Activated CD4-positive, alpha-beta T cell treated with anti-CD3 and anti-CD28 coated beads for 36 hours (primary cell): Measurements from ENCODE around the gene ROR2. TPM values are rescaled to one million over a fixed set of nuclear protein-coding genes. Genes with fewer than 3 reads are reported as not detected.

Experiments
- ATAC-seq: fragments of 200-7000 bp; cut with Tn5 transposase; one replicate; pipeline ENCODE4 v1.10.0; 2021; ENCODE audit warnings: mild to moderate bottlenecking, moderate library complexity
- CTCF ChIA-PET: fragments of 350-600 bp; sonication (Branson Sonifier 250); formaldehyde crosslinking; loops from one replicate; lab custom pipeline; 2021; ENCODE audit warnings: antibody characterized with exemption; lab: Charles Lee
- POLR2A ChIA-PET: fragments of 350-600 bp; sonication (Branson Sonifier 250); formaldehyde crosslinking; loops from one replicate; lab custom pipeline; 2021; ENCODE audit warnings: antibody characterized with exemption, inconsistent platforms; lab: Charles Lee
- DNase-seq: peaks from one replicate; pipeline ENCODE4 v3.0.0-alpha.2; 2020
- H3K27ac Mint-ChIP-seq: one replicate; pipeline ENCODE4 v1.8.0; 2021; ENCODE audit warnings: mixed read lengths
- H3K27me3 Mint-ChIP-seq: one replicate; pipeline ENCODE4 v1.8.0; 2021; ENCODE audit warnings: mixed read lengths
- H3K36me3 Mint-ChIP-seq: one replicate; pipeline ENCODE4 v1.8.0; 2021; ENCODE audit warnings: low read depth, mixed read lengths
- H3K4me1 Mint-ChIP-seq: one replicate; pipeline ENCODE4 v1.8.0; 2021; ENCODE audit warnings: mixed read lengths
- H3K4me3 Mint-ChIP-seq: one replicate; pipeline ENCODE4 v1.8.0; 2021; ENCODE audit warnings: mild to moderate bottlenecking, moderate library complexity, mixed read lengths
- H3K9me3 Mint-ChIP-seq: one replicate; pipeline ENCODE4 v1.8.0; 2021; ENCODE audit warnings: low read depth, mixed read lengths
- intact Hi-C, 2 experiments: fragments of 100-400 bp; cut with DNase I in 1 of 2; cut with micrococcal nuclease in 1 of 2; formaldehyde crosslinking; loops; one replicate each; pipeline versions ENCODE4 v1.14.2 to v1.15.1; 2022 to 2024; cut with DNase I, micrococcal nuclease
- total RNA-seq, 2 experiments: library from RNA; stranded (reverse); gene quantifications; one replicate each; pipeline ENCODE4 v1.2.3, GENCODE V29; 2021

The ROR2 gene
- total RNA-seq, 2 experiments from 2014 or later: not detected

GRCh38 chr9:91907484-91908292, 42.3 kb downstream of the ROR2 start:
- Mint-ChIP-seq H3K4me1 (peaks cover 7% of the 10 kb centered on the region), H3K9me3 (no peaks in the 10 kb centered on the region), H3K27ac (no peak overlapping the region), H3K27me3 (no peaks in the 10 kb centered on the region), H3K36me3 (no peaks in the 10 kb centered on the region), H3K4me3 (no peak overlapping the region)
- ATAC-seq (no peak), DNase-seq (no peak)
- CTCF ChIA-PET: interaction anchor here (0.7 kb wide), 2 partner anchors 38 to 174 kb away, joined by 3 to 4 read pairs; no protein-coding TSS in a partner anchor
- intact Hi-C loops: no loop called here
- POLR2A ChIA-PET: no interaction called here

- Mint-ChIP-seq H3K4me1 (peaks cover 7% of the 10 kb centered on the region), H3K9me3 (no peaks in the 10 kb centered on the region), H3K4me3 (no peak overlapping the region), H3K27me3 (no peaks in the 10 kb centered on the region), H3K27ac (no peak overlapping the region), H3K36me3 (no peaks in the 10 kb centered on the region)
- DNase-seq (peak; percentile 65), ATAC-seq (peak; percentile 87)
- intact Hi-C loops: no loop called here
- ChIA-PET CTCF (no interaction called here), POLR2A (interaction anchor here (0.6 kb wide), 1 partner anchor 42 kb away, joined by 3 read pairs; no protein-coding TSS in a partner anchor)
Measured at GRCh38 chr9:91905991-91906469, 44.0 kb downstream of the ROR2 start.

- H3K36me3 Mint-ChIP-seq: no peaks in the 10 kb centered on the region
- no peaks in the 10 kb centered on the region for H3K9me3 Mint-ChIP-seq
- intact Hi-C loops: no loop called here
- no peak for DNase-seq
- no peak overlapping the region for H3K27ac Mint-ChIP-seq
- H3K27me3 Mint-ChIP-seq: no peaks in the 10 kb centered on the region
- H3K4me1 Mint-ChIP-seq: peaks cover 7% of the 10 kb centered on the region
- POLR2A ChIA-PET: no interaction called here
- CTCF ChIA-PET: no interaction called here
- ATAC-seq: no peak
- no peak overlapping the region for H3K4me3 Mint-ChIP-seq
Measured at GRCh38 chr9:91905237-91905650, 44.8 kb downstream of the ROR2 start.

DNA sequence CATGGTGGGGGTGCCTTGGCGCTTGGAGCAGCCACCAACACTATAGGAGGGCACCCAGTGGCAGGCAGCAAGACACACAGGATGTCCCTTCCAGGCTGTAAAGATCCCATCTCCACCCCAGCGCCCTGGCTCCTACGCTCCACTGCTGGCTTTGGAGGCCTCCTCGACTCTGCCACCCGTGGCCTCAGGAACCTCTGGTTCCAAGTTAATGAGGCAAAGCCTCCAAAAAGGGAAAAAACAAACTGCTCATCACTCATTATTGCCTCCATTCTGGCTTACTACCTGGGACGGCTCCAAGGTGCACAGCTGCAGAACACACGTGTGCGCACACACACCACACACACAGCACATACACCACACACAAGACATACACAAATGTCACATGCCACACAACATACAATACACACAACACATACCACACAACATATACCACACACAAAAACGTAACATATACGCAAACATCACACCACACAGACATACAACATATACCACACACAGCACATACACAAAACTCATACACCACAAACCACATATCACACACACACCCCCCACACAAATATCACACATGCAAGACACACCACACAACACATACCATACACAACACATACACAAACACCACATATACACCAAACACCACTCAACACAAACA, 45.3 kb downstream of the ROR2 start:
- DNase-seq (no peak), ATAC-seq (no peak)
- CTCF ChIA-PET: no interaction called here
- Mint-ChIP-seq H3K36me3 (no peaks in the 10 kb centered on the region), H3K4me1 (peaks cover 7% of the 10 kb centered on the region), H3K4me3 (no peak overlapping the region), H3K27ac (no peak overlapping the region), H3K27me3 (peaks cover under 1% of the 10 kb centered on the region), H3K9me3 (no peaks in the 10 kb centered on the region)
- intact Hi-C loops: no loop called here
- POLR2A ChIA-PET: no interaction called here

GRCh38 chr9:91903126-91903911, 46.7 kb downstream of the ROR2 start:
- Mint-ChIP-seq H3K4me1 (peaks cover 6% of the 10 kb centered on the region), H3K36me3 (no peaks in the 10 kb centered on the region), H3K4me3 (no peak overlapping the region), H3K9me3 (no peaks in the 10 kb centered on the region), H3K27me3 (peaks cover 2% of the 10 kb centered on the region), H3K27ac (no peak overlapping the region)
- ATAC-seq (no peak), DNase-seq (no peak)
- CTCF ChIA-PET: no interaction called here
- intact Hi-C loops: no loop called here
- POLR2A ChIA-PET: no interaction called here

DNA sequence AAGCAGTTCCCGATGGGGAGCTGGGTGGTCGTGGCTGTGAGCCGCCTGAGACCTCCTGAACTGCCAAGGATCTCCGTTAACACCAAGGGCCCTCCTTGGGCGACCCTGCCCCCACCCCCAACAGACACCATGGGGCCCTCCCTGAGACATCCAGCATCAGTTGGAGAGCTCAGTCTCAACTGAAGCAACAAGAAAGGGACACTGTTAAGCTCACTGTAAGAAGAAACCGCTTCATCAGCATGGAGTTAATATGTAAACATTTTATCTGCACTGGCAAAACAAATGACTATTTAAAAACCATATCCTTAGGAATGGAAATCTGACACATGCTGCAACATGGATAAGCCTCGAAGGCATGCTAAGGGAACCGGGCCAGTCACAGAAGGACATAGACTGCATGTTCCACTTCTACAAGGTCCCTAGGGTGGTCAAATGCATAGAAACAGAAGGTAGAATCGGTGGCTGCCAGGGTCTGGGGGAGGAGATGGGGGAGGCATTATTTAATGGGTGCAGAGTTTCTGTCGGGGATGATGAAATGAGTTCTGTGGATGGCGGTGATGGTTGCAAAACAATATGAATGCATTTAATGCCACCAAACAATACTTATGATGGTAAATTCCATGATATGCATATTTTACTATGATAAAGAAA, 47.4 kb downstream of the ROR2 start:
- ChIA-PET POLR2A (no interaction called here), CTCF (no interaction called here)
- no peak overlapping the region for H3K27ac Mint-ChIP-seq
- intact Hi-C loops: no loop called here
- H3K4me3 Mint-ChIP-seq: no peak overlapping the region
- DNase-seq (no peak), ATAC-seq (no peak)
- H3K4me1 Mint-ChIP-seq: peaks cover 3% of the 10 kb centered on the region
- no peaks in the 10 kb centered on the region for H3K9me3 Mint-ChIP-seq
- peaks cover 2% of the 10 kb centered on the region for H3K27me3 Mint-ChIP-seq
- no peaks in the 10 kb centered on the region for H3K36me3 Mint-ChIP-seq

- ChIA-PET POLR2A (no interaction called here), CTCF (interaction anchor here (0.5 kb wide), 1 partner anchor 55 kb away, joined by 3 read pairs; no protein-coding TSS in a partner anchor)
- no peaks in the 10 kb centered on the region for H3K4me1 Mint-ChIP-seq
- peaks cover 11% of the 10 kb centered on the region for H3K27me3 Mint-ChIP-seq
- no peaks in the 10 kb centered on the region for H3K36me3 Mint-ChIP-seq
- H3K27ac Mint-ChIP-seq: no peak overlapping the region
- DNase-seq (no peak), ATAC-seq (no peak)
- no peaks in the 10 kb centered on the region for H3K9me3 Mint-ChIP-seq
- intact Hi-C loops: no loop called here
- H3K4me3 Mint-ChIP-seq: no peak overlapping the region
Measured at GRCh38 chr9:91900797-91901177, 49.2 kb downstream of the ROR2 start.

GRCh38 chr9:91900055-91900796, 49.8 kb downstream of the ROR2 start:
- H3K9me3 Mint-ChIP-seq: no peaks in the 10 kb centered on the region
- H3K36me3 Mint-ChIP-seq: no peaks in the 10 kb centered on the region
- H3K27ac Mint-ChIP-seq: no peak overlapping the region
- intact Hi-C loops: no loop called here
- ChIA-PET POLR2A (no interaction called here), CTCF (interaction anchor here (0.5 kb wide), 1 partner anchor 55 kb away, joined by 3 read pairs; no protein-coding TSS in a partner anchor)
- no peak overlapping the region for H3K4me3 Mint-ChIP-seq
- H3K4me1 Mint-ChIP-seq: no peaks in the 10 kb centered on the region
- DNase-seq (no peak), ATAC-seq (no peak)
- H3K27me3 Mint-ChIP-seq: peaks cover 11% of the 10 kb centered on the region

DNA sequence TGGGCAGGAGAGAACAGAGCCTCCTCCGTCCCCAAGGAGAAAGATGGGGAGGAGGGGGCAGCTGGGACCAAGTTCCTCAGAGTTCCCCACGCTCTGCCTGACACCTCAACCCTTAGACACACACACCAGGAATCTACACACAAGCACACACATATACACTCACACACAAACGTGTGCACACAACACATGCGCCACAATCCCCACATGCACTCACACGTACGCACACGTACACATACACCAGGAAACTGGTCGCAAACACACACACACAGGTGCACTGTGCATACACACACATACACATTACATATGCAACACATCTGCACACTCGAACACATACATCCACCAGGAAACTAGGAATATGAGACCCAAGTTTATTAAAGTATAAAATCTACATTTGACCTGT, 50.4 kb downstream of the ROR2 start:
- POLR2A ChIA-PET: no interaction called here
- H3K9me3 Mint-ChIP-seq: no peaks in the 10 kb centered on the region
- no peaks in the 10 kb centered on the region for H3K36me3 Mint-ChIP-seq
- peaks cover 15% of the 10 kb centered on the region for H3K27me3 Mint-ChIP-seq
- no peak overlapping the region for H3K27ac Mint-ChIP-seq
- CTCF ChIA-PET: no interaction called here
- no peak for ATAC-seq
- intact Hi-C loops: no loop called here
- H3K4me1 Mint-ChIP-seq: no peaks in the 10 kb centered on the region
- no peak for DNase-seq
- no peak overlapping the region for H3K4me3 Mint-ChIP-seq

- H3K36me3 Mint-ChIP-seq: no peaks in the 10 kb centered on the region
- no peak for DNase-seq
- ChIA-PET CTCF (no interaction called here), POLR2A (no interaction called here)
- ATAC-seq: no peak
- H3K27ac Mint-ChIP-seq: no peak overlapping the region
- H3K27me3 Mint-ChIP-seq: peaks cover 15% of the 10 kb centered on the region
- no peaks in the 10 kb centered on the region for H3K4me1 Mint-ChIP-seq
- no peaks in the 10 kb centered on the region for H3K9me3 Mint-ChIP-seq
- no peak overlapping the region for H3K4me3 Mint-ChIP-seq
- intact Hi-C loops: no loop called here
Measured at GRCh38 chr9:91899219-91899563, 50.8 kb downstream of the ROR2 start.
